GM19438 (cell line): ENCODE results near the gene NUDT16L1.

Experiments
- ATAC-seq: cut with Tn5 transposase; IDR thresholded peaks from one replicate; pipeline ENCODE4 v1.9.1; 2021; ENCODE audit warnings: low read depth; ENCODE audit not compliant: unreplicated experiment

NUDT16L1 gene

GRCh38 chr16:4693956-4694641, 737 bp downstream of the NUDT16L1 start:
- no peak for ATAC-seq

DNA sequence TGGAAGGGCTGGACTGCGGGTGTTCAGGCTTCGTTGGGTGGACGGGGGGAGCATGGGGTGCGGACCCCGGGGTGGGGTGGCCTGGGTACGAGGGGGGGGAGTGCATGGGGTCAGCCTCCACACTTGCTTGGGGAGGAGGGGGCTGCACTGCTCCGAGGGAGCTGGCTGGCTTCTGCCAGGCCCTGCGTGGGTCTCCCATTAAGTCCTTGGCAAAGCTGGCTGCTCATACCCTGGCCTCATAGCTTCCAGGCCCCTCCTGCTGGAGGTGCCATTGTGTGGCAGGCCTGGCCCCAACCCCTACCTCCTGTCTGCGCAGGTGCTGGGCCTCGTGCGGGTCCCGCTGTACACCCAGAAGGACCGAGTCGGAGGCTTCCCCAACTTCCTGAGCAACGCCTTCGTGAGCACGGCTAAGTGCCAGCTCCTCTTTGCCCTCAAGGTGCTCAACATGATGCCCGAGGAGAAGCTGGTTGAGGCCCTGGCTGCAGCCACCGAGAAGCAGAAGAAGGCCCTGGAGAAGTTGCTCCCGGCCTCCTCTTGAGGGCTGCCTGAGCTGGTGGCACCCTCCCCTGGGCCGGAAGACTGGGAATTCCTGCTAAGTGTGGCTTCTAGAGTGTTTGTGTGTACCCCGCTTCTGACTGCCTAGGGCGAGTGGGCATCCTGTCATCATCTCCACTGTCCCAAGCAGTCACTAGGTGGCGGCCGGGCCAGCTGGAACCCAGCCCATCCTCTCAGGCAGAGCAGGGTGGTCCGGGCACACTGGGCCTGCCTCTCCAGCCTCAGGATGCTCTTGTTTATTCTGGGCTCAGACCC, 1.5 kb downstream of the NUDT16L1 start:
- no peak for ATAC-seq

DNA sequence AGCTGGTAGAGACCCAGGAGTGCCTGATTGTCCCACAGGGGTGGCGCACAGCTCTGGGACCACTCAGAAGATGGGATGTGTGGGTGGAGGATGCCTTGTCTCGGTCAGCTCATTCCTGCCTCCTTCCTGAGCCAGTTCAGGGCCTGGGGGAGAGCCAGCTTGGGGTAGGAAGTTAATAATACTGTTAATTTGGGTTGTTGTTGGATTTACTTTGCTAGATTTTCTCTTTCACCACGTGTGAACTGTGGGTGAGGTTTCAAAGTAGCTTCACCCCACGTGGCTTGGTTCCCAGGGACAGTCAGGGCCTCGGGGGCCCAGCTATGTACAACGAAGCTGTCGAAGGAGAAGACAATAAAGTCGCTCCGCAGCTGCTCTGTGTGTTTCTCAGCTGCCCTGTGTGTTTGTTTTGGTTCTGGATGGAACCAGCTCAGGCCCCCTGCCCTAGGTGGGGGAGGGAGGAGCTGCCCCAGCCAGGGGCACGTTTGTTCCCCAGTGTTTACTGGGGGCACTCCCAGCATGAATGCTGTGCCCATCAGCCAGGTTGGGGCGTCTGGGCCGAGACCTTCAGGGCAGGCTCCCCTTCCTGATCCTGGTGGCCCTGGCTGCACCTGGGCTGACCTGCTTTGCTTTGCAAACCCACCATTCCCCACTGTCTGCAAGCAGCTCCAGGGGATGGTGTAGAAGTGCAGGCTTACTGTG, 2.3 kb downstream of the NUDT16L1 start:
- no peak for ATAC-seq

DNA sequence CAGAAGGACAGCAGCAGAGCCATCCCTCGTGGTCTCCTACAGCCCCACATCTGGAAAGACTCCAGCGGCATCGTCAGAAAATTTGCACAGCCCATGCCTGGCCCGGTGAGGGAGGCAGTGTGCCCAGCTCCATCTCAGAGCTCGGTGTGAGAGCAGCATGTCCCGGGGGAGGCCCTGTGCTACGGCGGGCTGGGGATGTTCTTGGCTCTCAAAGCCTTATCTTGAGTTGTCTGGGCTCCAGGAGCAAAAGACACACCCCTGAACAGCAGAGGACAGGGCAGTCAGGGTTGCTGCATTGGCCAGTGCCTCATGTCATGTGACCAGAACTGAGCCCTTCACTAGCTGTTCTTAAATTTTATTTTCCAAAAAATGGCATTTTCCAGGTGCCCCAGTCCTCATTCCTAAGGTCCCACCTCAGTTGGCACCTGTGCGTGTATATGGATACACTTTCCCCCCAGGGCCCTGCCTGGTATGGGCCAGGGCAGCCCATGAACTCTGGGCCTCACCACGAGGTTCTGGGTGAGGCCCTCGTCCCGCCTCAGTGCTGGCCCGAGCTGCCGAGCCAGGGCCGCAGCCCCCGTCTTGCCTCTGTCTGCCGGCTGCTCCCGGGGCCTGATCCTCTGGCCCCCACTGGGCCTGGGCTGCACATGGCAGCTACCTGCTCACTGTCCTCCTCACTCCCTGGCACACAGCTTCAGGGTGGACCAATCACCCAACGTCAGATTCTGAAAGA, 3.0 kb downstream of the NUDT16L1 start:
- no peak for ATAC-seq

DNA sequence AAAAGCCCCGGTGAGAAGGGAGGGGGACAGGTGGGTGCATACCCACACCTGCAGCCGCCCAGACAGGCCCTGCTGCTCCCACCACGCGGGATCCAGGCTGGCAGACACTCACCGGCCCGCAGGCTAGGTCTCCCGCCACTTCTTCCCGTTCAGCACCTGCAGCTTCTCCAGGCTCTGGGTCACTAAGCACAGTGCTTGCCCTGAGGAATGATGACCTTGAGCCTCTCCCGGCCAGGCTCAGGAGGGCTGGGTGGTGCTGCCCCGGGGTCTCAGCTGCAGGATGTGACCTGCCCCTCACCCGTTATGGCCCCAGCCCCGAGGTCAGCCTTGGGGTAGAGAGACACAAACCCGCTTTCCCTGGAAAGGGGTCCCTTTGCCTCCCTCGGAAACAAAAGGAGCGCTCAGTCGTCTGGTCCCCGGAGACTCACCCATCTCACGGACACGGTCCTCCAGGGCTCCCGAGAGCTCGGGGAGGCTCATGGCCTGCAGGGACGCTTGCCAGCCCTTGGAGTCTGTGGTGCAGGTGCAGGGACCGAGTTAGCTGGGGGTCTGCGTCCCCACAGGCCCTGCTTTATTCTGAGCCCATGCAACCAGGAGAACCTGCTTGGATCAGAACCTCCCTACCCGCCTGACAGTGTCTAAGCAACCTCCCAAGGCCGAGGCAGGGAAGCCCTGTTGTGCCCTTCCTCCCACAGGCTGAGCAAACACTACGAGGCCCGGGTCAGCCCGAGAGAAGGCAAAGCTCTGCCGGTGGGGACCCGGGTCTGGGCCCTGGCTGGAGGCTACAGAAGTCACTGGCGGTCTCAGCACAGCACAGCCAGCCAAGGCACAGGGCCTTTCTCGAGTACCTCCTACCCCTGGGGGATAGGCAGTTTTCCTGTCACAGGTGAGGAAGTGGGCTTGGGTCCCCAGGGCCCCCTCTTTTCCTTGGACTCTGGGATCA, 3.8 kb downstream of the NUDT16L1 start:
- ATAC-seq = no peak

DNA sequence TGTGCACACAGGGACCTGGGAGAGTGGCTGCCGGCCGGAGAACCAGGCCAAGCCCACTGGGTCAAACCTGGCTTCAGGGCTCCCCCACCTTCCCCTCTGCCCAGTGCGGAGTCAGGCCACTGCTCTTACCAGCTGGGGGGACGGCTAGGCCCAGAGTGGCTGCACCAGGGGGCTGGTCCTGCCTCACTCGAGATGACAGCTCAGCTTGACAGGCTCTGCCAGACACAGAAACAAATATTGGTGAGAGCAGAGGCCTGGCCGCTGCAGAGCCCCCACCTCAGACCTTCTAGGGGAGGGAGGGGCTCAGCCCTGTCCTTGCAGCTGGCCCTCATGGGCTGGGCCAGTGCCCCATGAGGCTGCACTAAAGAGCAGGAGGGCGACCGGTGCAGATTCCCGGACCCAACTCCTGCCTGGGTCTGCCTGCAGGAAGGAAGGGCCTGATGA, 4.5 kb downstream of the NUDT16L1 start:
- ATAC-seq = no peak

GRCh38 chr16:4698321-4699045, 5.1 kb downstream of the NUDT16L1 start:
- no peak for ATAC-seq

GRCh38 chr16:4699046-4699556, 5.7 kb downstream of the NUDT16L1 start:
- no peak for ATAC-seq

DNA sequence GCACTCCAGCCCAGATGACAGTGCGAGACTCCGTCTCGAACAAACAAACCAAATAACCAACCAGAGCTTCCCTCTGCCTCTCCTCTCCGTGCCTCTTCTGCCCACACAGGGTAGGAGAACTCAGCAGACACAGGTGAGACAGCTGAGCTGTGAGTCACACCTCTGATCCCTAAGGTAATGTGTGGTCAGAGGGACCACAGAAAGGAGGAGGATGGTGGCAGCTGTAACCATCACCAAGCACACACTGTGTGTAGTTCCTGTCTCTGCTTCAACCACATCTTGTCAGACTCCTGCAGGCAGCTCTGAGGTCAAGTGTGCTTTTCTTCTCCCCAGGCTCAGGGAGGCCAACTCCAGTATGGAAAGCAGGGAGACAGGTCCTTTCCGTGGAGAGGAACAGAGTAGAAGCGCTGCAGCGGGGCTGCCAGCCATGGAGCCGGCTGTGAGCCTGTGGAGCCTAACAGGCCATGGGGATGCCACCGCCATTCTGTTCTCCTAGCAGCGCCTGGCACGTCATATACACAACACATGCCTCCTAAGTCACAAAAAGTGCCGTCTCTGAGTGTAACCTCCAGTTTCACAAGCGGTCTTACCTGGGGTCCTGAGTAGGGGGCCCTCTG, 7.1 kb downstream of the NUDT16L1 start:
- no peak for ATAC-seq

DNA sequence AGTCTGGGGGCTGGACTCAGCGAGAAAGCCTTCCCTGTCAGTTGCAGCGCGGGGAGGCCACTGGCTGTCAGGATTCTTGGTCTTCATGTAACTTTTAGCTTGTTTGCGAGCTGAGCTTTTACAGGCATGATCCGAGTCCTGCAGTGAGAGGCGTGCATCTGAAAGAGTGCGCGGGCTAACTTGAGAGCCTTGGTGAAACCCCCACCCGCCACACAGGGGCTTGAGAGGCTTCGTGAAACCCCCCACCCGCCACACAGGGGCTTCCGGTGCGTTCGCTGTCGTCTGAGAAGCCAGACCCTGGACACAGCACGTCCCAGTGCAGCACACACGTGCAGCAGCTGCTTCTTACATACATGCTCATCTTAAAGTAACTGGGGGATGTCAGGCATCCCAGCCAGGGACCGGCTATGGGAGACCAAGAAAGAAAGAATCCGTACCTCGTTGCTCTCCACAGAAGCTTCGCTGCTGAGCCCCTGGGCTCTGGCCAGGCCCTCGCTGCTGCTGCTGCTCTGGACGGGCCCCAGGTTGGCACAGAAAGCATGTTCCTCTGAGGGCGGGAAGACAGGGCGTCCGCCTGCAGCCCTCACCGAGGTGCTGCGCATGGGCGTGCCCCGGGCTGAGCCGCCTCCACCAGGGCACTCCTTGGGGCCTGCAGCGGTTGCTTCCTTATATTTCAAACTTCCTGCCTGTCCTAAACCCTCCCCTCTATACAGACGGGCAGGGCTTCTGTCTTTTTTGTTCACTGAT, 7.8 kb downstream of the NUDT16L1 start:
- no peak for ATAC-seq

GRCh38 chr16:4701791-4702465, 8.6 kb downstream of the NUDT16L1 start:
- ATAC-seq = no peak

DNA sequence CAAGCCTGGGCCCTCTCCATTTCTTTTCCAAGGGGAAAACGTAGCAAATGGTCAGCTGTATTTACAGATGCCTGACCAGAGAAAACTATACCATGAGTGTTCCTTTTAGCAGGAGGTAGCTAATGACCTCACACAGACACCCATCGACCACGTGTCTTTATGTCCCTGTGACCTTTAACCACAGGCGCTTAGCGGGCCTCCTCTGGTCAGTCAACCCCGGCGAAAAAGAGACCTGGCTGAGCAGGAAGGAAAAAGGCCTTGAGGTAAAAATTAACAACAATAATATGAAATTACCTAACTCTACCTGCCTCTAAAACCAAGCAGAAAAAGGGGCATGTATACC, 9.1 kb downstream of the NUDT16L1 start:
- ATAC-seq = no peak

- ATAC-seq = no peak
Observed at GRCh38 chr16:4703906-4704305, 10.5 kb downstream of the NUDT16L1 start.

DNA sequence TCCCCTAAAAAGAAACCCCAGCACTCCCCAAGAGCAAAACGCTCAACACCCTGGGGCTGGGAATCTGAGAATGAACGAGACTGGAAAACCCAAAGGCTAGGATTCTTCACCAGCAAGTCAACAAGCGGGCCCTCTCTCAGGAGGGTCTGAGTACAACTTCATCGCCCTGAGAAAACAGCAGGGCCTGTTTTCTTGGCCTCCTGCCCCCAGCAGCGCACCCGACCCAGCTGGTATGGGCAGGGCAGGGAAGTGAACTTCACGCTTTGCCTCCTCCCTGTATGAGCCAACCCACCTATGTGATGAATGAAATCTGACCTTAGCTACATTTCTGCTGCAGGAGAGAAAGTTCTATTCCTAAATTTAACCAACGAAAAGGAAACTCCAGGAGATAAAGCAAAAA, 11.1 kb downstream of the NUDT16L1 start:
- no peak for ATAC-seq

- no peak for ATAC-seq
Observed at GRCh38 chr16:4704913-4705312, 11.6 kb downstream of the NUDT16L1 start.

GRCh38 chr16:4706871-4707270, 13.5 kb downstream of the NUDT16L1 start:
- no peak for ATAC-seq

GRCh38 chr16:4709481-4709880, 16.1 kb downstream of the NUDT16L1 start:
- ATAC-seq = no peak
